Measurements from ENCODE around the gene PTMS.

- no peak for TF ChIP-seq EGR1 (IDR thresholded peaks at IDR 0.05; ENCODE audit: borderline replicate concordance in 1 of 2, low read depth in 2 of 2, low read length in 2 of 2)
- TF ChIP-seq CTCF (IDR thresholded peaks at IDR 0.05 in 2 of 3, conservative IDR thresholded peaks at IDR 0.05 in 1 of 3; ENCODE audit: control insufficient read depth in 2 of 3, extremely low read depth in 1 of 3, insufficient read depth in 1 of 3, low read depth in 3 of 3, low read length in 3 of 3): no peak
- no peak for TF ChIP-seq SUZ12 (IDR thresholded peaks at IDR 0.05; ENCODE audit: unreplicated experiment)
- no peak for TF ChIP-seq CHD1 (IDR thresholded peaks at IDR 0.05; ENCODE audit: low read depth, low read length)
- no peak for TF ChIP-seq EP300 (IDR thresholded peaks at IDR 0.05; ENCODE audit: borderline replicate concordance in 1 of 2, control insufficient read depth in 1 of 2, low read depth in 2 of 2, low read length in 2 of 2)
- no peak for TF ChIP-seq ATF2 (IDR thresholded peaks at IDR 0.05; ENCODE audit: low read length)
- TF ChIP-seq SIN3A (IDR thresholded peaks at IDR 0.05; ENCODE audit: low read depth, low read length): no peak
- no peak for TF ChIP-seq USF1 (IDR thresholded peaks at IDR 0.05; ENCODE audit: borderline replicate concordance, extremely low read length, insufficient read depth, low read depth, low read length)
Measured at GRCh38 chr12:6759741-6760140, 6.4 kb upstream of the PTMS start.
